ENCODE measurements around the gene BABAM2.

GRCh38 chr2:28377195-28377816, 486.8 kb downstream of the BABAM2 start:
- TF ChIP-seq, protein P1, sequence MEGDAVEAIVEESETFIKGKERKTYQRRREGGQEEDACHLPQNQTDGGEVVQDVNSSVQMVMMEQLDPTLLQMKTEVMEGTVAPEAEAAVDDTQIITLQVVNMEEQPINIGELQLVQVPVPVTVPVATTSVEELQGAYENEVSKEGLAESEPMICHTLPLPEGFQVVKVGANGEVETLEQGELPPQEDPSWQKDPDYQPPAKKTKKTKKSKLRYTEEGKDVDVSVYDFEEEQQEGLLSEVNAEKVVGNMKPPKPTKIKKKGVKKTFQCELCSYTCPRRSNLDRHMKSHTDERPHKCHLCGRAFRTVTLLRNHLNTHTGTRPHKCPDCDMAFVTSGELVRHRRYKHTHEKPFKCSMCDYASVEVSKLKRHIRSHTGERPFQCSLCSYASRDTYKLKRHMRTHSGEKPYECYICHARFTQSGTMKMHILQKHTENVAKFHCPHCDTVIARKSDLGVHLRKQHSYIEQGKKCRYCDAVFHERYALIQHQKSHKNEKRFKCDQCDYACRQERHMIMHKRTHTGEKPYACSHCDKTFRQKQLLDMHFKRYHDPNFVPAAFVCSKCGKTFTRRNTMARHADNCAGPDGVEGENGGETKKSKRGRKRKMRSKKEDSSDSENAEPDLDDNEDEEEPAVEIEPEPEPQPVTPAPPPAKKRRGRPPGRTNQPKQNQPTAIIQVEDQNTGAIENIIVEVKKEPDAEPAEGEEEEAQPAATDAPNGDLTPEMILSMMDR (IDR thresholded peaks at IDR 0.05) = no peak
- TF ChIP-seq POLR2A (IDR thresholded peaks at IDR 0.05) (no peak), EP300 (IDR thresholded peaks at IDR 0.05) (no peak)
